ENCODE measurements around the gene ABCD1. TPM values are rescaled to one million over a fixed set of nuclear protein-coding genes. Genes with fewer than 3 reads are reported as not detected.

The ABCD1 gene
- total RNA-seq, 4 donors from 2014 or later, result 2.9 to 24.9 (median 13.1) TPM

- TF ChIP-seq POLR2A (IDR thresholded peaks at IDR 0.05), result no peak
- TF ChIP-seq CTCF (IDR thresholded peaks at IDR 0.05), result no peak
- Histone ChIP-seq H3K27ac (no peak overlapping the region), H3K36me3 (no peaks in the 10 kb centered on the region), H3K9me3 (no peaks in the 10 kb centered on the region), H3K4me1 (peaks cover 0 to 3% of the 10 kb centered on the region in 2 donors), H3K4me3 (no peak overlapping the region), H3K27me3 (no peaks in the 10 kb centered on the region)
- intact Hi-C loops (cut with DNase I; ENCODE audit: low total_unique reads), result no loop called here
- DNase-seq, result no peak
These were observed 59.8 kb downstream of the ABCD1 start for GRCh38 chrX:153784325-153784967.

- no peak for DNase-seq
- TF ChIP-seq CTCF (IDR thresholded peaks at IDR 0.05), result no peak
- intact Hi-C loops (cut with DNase I; ENCODE audit: low total_unique reads), result no loop called here
- no peak overlapping the region for H3K27ac ChIP-seq
- H3K9me3 ChIP-seq, result no peaks in the 10 kb centered on the region
- no peaks in the 10 kb centered on the region for H3K36me3 ChIP-seq
- H3K27me3 ChIP-seq, result no peaks in the 10 kb centered on the region
- H3K4me1 ChIP-seq, result no peaks in the 10 kb centered on the region
- H3K4me3 ChIP-seq, result no peak overlapping the region
These were observed 62.0 kb downstream of the ABCD1 start for GRCh38 chrX:153786669-153787068.

GRCh38 chrX:153789654-153790053 is 65.0 kb downstream of the ABCD1 start:
- Histone ChIP-seq H3K27ac (no peak overlapping the region), H3K4me3 (no peak overlapping the region), H3K9me3 (no peaks in the 10 kb centered on the region), H3K4me1 (peaks cover 0 to 9% of the 10 kb centered on the region in 2 donors), H3K36me3 (no peaks in the 10 kb centered on the region), H3K27me3 (no peaks in the 10 kb centered on the region)
- no peak for DNase-seq
- intact Hi-C loops (cut with DNase I; ENCODE audit: low total_unique reads), result no loop called here
- no peak for TF ChIP-seq POLR2A (IDR thresholded peaks at IDR 0.05)
- no peak for TF ChIP-seq CTCF (IDR thresholded peaks at IDR 0.05)

GRCh38 chrX:153791104-153791852 is 66.6 kb downstream of the ABCD1 start:
- no peak for TF ChIP-seq CTCF (IDR thresholded peaks at IDR 0.05)
- no peak for TF ChIP-seq POLR2A (IDR thresholded peaks at IDR 0.05)
- Histone ChIP-seq H3K36me3 (no peaks in the 10 kb centered on the region), H3K4me3 (no peak overlapping the region), H3K9me3 (no peaks in the 10 kb centered on the region), H3K27me3 (no peaks in the 10 kb centered on the region), H3K27ac (no peak overlapping the region), H3K4me1 (peaks cover 0 to 9% of the 10 kb centered on the region in 2 donors)
- DNase-seq, result no peak
- intact Hi-C loops (cut with DNase I; ENCODE audit: low total_unique reads), result no loop called here

- H3K27ac ChIP-seq, result no peak overlapping the region
- DNase-seq, result no peak
- H3K27me3 ChIP-seq, result no peaks in the 10 kb centered on the region
- intact Hi-C loops (cut with DNase I; ENCODE audit: low total_unique reads), result no loop called here
- TF ChIP-seq CTCF (IDR thresholded peaks at IDR 0.05) (no peak), POLR2A (IDR thresholded peaks at IDR 0.05) (no peak)
- no peaks in the 10 kb centered on the region for H3K9me3 ChIP-seq
- no peak overlapping the region for H3K4me3 ChIP-seq
- H3K4me1 ChIP-seq, result peaks cover 0 to 9% of the 10 kb centered on the region in 2 donors
- no peaks in the 10 kb centered on the region for H3K36me3 ChIP-seq
These were observed 67.7 kb downstream of the ABCD1 start for GRCh38 chrX:153792368-153792767.

Data from uterus (tissue), 4 donors.